Tongue (tissue), 2 donors: ENCODE data around the gene PCSK6. TPM values are rescaled to one million over a fixed set of nuclear protein-coding genes. Genes with fewer than 3 reads are reported as not detected.
"Not testable (repeated sequence)": the region's sequence is repeated elsewhere in the genome, so short reads cannot be mapped to it uniquely, and the experiment has no call there.

ENCODE experiments used
- DNase-seq: peaks from one replicate; pipeline ENCODE4 v3.0.0-alpha.2; 2015
- total RNA-seq: library from RNA; depleted of rRNA; stranded (reverse); fragments of >200 nt; gene quantifications from one replicate; pipeline ENCODE4 v1.2.3, GENCODE V29; 2014

PCSK6 gene
- total RNA-seq, 1 donor from 2014 or later, result 10.6 TPM

DNA sequence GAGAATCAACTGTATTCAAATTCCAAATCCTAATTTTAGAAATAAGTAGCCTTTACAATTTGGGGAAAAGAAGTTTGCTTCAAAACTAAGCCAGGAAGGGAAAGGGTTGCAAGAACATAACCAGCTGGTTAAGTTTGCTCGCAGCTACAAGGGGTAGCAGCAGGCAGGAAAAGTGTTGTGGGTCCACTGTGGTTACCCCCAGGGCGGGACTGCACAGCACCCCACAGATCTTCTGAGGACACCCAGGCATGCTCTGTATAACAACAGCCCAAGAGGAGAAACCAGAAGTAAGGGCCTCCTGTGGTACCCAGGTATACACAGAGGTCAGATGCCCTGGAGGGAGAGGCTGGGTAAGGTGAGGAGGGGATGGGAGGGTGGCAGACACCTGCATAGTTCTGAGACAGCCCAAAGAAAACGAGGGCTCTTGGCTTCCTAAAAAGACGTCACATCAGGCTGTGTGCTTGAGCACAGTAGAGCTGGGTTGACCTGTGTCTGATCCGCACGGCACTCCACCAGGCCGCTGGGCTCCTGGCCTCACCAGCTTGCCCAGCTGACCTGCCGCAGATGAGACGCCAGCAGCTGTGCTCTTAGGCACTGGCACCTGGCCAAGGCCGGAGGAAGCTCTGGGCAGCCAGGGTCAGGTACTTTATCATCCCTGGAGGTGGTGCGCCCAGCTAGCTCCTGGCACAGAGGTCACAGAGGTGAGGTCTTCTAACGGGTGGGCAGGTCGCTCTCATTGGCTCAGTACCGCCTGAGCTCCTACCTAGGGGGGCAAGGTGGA lies 112.7 kb downstream of the PCSK6 start:
- no peak for DNase-seq

DNA sequence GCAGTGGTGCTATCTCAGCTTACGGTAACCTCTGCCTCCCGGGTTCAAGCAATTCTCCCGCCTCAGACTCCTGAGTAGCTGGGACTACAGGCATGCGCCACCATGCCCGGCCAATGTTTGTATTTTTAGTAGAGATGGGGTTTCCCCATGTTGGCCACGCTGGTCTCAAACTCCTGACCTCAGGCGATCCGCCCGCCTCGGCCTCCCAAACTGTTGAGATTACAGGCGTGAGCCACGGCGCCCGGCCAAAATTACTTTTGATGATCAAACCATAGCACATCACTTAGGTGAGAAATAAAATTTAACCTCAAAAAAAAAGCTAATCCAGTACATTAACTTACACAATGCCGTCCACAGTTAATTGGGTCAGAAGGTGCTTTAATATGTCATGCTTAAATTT lies 114.5 kb downstream of the PCSK6 start:
- DNase-seq, result not testable (repeated sequence)

DNA sequence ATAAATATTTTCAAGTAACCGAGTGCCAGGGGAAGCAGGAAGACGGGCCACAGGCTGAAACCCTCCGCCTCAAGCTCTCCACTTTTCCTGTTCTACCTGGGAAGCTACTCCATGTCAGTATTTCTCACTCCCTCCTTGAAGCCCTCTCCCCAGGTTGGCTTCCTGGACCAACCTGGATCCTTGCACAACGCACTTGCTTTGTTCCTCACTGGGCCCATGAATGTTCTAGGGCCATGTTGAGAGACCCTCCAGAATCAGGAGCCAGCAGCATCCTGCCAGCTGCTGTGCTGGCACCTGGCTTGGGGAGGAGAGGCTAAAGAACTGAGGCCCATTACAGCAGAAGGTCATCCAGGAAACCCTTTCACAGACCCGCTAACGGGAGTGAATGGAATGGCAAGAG lies 115.2 kb downstream of the PCSK6 start:
- no peak for DNase-seq

DNA sequence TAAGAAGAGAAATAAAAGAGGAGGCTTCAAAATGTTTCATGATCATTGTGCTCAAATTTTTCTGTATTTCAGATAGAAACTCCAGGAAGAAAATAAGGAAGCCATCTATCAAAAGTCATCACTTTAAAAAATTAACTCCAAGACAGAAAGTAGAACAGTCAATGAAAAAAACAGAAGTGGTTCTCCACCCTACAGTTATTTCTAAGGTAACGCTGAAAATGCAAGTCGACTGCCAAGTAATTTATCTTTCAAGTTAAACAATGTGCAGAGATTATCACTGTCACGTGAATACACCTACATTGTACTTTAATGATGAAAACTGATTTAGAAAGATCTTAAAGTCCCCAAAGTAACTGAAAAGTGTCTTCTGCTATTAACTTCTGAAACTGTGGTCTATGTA lies 115.9 kb downstream of the PCSK6 start:
- no peak for DNase-seq

DNA sequence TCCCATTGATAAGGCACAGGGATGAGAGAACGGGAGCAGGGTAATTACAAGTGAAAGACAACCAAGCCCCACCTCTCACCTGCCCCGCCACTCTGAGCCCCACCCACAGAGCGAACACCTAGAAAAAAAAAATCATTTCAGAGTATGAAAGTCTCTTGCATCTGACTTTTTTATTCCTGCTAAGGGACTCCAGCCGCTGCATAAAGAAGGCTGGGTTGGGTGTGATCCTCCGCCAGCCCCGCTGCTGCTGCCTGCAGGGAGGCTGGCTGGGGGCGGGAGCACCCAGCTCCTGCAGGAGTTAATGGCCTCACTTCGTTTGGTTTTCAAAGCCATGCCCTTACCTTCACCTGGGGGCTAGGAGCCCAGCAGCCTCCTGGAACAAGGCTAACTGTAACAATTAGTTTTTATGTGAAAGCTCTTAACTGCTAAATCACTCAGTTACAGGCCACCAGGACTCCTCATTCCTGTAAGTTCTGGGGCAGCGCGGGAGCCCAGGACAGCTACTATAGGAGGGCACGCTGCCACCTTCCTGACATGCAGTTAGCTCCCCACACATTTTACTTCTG lies 116.5 kb downstream of the PCSK6 start:
- no peak for DNase-seq

DNA sequence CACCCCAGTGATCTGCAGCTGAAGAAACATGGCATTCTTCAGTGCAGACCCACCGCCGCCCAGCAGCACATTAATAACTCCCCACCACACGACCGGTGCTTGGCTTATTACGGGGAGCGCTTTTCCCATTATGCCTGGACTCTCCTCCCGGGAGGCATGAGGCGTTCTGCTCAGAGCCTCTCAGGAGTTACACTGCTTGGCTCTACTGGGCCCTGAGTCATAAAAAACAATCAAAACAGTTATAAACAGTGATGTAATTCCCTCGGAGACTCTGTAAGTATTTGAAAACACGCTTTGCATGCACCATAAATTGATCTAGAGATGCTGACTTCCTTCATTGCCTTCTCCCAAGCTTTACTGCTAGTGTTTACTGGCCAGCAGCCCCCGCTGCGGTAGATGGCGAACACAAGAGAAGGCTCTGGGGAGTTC lies 117.3 kb downstream of the PCSK6 start:
- DNase-seq, result peak; percentile 37

DNA sequence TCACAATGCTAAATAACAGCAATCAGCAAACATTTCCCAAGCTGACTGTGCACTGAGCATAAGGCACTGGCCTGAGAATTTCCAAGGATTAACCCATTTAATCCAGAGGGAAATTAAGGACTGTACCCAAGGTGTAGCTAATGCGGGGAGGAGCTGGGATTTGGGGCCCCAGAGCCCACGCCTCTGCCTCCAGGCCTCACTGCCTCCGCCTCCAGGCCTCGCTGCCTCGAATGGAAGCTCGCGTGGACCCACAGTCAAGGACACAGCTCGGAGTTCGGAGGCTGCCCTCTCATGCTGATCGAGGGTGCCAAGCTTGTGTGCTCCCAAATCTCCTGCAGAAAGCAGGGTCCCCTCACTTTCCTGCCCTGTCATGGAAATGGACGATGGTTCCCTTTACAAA lies 118.0 kb downstream of the PCSK6 start:
- no peak for DNase-seq

DNA sequence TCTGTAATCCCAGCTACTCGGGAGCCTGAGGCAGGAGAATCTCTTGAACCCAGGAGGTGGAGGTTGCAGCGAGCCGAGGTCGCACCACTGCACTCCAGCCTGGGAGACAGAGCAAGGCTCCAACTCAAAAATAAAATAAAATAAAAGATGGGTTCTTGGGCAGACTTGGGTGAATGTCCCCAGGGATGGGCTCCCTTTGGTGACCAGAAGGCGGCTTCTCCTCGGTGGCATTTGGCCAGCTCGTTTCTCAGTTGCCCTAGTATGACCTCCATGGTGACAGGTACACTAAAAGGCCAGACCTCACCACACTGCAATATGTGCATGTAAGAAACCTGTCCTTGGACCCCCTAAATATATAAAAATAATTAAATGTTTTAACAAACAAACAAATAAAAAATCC lies 118.4 kb downstream of the PCSK6 start:
- DNase-seq, result no peak

DNA sequence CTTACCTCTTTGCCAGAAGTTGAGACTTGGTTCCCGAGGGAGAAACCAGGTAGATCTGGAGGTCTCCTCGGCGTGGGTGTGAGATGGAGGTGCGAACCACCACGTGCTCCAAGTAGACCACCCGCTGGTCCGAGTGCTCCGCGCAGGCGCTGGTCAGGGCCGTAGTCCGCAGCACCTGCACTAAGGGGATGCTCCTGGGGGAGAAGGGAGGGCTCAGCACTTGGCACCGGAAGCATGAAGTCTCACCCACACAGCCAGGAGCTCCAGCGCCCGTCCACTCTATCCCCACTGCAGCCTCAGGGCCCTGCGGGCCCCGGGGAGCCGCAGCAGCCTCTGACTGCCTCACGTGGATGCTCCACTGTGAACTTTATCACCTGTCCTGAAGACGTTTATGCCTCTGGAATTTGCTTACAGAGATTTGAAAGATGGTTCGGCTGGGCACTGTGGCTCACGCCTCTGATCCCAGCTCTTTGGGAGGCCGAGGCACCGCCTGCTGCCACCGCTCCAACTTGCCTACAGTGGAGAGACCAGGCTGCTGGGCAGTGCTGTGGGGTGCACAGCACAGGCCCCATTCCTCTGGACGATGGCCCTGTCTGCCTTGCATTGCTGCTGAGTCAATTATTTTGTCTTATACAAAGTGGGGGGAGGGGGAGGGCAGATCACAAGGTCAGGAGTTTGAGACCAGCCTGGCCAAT lies 119.0 kb downstream of the PCSK6 start:
- no peak for DNase-seq

DNA sequence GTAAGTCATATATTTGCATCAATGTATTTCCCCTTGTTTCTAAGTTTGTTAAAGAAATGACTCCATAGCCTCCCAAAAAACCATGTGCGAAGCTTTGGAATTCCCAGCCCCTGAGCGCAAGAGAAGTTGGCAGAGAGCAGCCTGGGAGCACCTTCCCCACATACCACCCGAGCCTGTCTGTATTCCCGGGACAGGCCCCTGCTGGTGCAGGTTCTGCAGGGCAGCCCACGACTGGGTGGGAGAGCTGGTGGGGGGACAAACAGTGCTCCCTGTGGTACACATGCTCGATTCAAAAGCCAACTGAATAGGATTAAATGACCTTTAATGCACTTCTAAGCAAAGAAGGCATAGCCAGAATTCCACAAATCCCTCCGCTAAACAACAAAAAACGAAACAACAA lies 119.8 kb downstream of the PCSK6 start:
- no peak for DNase-seq

DNA sequence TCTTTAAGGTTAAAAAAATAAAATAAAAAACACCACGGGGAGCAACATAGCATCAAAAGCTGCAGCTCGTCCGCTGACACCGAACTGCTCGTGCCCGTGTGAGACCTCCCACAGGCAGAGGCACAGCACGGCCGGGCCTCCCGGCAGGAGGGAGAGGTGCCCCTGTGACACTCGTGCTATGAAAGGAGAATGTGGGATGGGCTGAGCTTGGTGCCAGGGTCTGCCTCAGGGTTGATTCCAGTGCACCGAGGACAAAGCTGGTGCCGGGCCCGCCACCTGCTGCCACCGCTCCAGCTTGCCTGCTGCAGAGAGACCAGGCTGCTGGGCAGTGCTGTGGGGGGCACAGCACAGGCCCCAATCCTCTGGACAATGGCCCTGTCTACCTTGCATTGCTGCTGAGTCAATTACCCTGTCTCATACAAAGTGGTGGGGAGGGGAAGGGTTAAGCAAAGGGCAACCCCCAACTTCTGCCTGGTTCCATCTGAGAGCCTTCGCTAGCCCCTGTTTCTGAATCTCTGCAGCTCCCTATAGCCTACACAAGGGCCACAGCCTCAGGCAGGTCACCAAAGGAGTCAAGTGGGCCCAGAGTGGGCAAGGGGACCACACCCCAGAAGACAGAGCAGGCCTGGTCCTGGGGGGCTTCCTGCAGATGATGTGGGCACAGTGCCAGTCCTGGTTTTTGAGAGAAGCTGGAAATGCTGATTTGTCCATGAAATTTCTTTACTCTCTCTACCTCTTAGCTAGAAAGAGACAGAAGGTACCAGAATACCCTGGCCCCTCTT lies 120.5 kb downstream of the PCSK6 start:
- peak; percentile 45 for DNase-seq

DNA sequence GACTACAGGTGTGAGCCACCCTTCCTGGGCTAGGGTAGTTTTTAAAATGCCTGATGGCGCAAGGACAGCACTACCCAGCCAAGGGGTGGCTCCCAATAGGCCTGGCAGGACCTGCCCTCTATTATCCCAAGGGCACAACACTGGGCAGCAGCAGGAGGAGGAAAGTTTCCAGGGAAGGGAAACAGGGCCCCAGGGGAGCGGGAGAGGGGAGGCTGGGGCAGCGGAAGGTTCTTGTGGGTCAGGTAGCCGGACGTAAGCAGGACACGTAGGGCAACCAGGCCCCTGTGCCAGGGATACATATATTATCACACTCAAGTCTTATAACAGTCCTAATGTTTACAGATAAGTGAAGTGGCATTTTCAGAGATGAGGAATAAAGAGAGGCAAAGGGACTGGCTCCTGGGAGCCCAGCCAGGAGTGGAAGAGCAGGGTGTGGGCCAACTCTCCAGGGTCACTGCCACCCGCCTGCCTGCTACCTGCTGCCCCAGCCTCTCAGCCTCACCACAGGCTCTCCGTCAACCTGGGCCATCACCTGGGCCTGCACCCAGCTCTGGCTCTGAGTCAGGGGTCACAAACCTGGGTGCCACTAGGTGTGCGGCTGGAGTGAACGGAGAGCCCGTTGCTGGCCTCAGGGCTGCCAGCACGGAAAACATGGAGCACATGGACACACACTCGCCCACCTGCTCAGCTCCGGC lies 121.3 kb downstream of the PCSK6 start:
- DNase-seq, result no peak

DNA sequence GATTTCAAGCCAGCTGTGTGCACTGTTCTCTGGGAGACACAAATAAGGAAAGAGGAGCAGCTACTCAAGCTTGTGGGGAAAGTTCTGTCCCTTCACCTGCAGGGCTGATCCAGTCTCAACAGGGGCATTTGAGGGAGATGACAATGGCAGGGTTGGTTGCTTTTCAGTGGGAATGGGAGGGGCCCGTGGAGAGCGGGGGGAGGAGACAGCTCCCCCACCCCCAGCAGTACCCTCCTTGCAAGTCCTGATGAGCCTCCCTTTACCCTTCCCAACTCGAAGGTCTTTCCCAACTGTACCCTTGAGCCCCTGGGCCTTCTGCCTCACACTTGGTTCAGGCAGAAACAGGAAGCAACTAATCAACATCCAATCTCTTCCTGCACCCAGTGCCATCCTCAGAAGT lies 122.7 kb downstream of the PCSK6 start:
- DNase-seq, result no peak

DNA sequence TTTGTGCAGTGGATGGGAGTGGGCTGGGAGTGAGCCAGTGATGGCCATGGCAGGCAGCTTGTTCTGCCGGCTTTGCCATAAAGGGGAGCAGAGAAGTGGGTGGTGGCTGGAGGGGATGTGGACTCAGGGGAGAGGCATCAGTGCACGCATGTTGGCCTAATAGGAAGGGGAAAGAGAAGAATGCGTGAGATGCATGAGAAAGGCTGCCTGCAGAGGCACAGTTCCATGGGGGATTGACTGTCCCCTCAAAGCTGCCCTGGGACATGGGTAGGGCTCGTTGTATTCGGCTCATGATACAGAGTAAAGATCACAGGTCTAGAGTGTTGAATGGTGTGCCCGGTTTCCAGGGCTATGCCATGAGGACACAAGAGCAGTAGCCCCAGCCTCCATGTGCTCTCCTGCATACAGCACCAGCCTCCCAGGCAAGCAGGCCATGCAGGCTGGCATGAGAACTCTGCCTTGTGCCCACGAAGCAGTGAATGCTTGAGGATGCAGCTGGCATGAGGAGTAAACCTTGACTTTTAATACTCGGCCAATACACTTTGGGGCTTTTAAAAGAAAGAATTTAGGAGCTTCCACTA lies 126.4 kb downstream of the PCSK6 start:
- no peak for DNase-seq

DNA sequence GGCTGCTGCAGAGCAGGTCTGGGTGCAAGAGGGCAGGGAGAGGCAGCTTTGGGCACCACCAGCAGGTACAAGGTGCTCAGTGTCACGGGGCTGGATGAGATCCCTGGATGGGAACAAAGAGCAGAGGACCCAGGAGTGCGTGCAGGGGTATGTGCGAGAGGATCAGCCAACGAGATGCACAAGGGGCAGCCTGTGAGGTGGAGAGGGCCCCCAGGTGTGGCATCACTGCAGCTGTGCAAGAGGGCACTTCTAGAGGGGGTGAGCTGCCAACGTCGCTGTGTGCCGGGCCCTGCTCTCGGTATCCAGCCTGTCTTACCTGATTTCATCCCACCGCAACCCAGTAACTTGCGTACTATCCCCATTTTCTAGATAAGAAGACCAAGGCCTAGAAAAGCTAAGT lies 127.1 kb downstream of the PCSK6 start:
- DNase-seq, result no peak

DNA sequence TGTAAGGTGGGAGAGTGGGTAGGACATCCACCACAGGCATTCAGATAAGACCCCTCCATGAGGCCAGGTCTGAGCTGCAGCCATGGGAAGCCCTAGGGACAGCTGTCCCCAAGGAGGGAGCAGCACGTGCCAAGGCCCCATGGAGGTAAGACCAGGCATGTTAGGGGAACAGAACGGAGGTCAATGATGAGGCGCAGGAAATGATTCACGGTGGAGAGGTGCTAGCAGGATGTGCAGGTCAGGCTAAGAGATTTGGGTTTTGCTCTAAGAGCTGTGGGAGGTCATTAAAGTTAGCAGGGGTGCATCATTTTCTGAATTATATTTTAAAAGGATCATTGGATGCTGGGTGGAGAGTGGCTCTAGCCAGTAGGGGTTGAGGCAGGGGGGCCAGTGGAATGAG lies 128.1 kb downstream of the PCSK6 start:
- DNase-seq, result no peak

DNA sequence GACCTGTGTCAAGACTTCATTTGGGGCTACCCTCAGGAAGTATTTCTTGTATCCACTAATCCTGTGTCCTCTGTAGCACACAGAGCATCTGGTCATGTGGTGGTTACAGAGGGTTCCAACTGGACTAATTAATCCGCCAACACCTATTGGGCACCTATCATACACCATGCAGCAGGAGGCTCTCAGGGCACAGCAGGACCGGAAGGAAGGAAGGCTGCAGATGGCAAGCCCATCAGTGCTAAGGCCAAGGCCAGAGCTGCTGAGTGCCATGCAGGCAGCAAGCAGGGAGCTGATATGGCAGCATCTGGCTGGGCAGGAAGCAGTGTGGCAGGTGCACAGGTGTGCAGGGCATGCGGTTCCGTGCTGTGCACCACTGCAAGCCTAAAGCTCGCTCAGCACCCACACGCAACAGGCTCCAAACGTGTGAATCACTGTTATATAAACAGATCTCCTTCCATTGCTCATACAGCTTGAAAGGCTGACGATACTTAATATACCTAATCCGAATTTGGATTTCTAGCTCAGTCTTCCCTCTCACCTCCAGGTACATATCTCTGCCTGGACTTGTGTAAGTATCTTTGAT lies 130.1 kb downstream of the PCSK6 start:
- no peak for DNase-seq

DNA sequence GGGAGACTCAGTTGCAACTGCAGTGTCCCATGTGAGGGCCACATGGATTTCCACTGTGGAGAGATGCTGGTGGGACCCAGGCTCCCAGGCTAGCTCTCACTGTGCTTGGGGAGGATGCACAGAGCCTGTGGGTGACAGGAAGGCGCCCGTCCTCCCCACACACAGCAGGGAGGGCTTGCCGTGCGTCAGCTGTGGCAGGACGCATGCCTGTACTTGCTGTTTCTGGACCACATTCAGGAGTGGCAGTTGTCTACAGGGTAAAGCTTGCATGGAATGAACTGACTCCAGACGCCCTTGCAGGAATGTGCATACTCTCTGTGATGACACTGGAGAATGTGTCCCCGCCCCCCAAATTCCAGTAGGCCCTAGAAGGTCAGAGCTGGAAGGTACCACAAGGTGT lies 130.6 kb downstream of the PCSK6 start:
- DNase-seq, result peak; percentile 72

DNA sequence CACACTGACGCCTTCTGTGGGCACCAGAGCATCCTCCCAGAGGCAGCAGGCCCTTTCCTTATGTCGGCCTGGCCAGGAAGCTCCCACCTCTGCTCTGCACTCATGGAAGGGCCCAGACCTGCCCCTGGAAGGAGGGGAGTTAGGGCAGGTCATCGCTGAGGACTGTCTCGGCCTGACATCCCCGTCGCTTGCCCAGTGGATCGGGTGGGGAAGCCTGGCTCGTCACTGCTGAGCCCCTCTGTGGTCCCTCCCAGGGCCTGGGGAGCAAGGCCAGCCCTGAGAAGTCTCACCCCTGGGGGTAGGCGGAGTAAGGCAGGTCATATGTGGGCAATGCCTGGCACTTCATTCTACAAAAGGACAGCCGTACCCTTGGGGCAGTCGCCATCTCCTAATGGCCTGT lies 131.6 kb downstream of the PCSK6 start:
- DNase-seq, result no peak

DNA sequence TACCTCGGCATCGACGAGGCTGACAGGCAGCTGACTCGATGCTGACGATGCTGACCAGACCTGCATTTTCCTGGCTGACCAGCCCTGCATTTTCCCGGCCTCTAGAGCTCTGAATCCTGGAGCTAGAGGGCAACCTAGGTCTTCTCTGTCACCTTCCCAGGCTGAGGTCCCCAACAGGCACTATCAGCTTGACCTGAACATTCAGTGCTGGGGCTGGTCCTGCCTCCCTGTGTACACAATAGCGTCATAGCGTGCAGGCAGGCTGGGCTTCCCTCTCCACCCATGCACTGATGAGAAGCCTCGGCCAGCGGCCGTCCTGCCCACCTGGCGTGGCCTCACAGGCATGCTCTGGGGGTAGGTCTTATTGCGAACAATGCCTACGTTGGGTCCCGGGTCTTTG lies 132.2 kb downstream of the PCSK6 start:
- DNase-seq, result no peak

DNA sequence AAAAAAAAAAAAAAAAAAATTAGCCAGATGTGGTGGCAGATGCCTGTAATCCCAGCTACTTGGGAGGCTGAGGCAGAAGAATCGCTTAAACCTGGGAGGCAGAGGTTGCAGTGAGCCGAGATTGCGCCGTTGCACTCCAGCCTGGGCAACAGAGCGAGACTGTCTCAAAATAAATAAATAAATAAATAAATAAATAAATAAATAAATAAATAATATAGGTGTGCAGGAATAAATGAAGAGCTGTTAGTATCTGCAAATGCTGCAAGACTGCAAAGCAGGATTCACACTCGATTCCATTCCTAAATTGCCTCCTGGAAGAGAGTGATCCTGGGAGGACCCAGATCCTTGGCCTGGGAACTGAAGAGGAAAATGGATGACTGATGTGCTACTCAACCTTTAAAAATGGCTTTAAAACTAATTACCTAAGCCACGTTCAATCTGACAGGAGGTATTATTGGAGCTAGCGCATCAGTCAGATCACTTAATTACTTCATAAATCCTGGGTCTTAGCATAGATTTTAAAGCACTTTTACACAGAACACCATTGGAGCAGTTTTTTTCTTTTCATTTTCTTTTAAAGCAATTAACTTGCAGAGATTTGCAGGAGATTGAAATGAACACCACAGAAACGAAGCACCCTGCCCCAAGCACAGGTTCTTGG lies 132.9 kb downstream of the PCSK6 start:
- not testable (repeated sequence) for DNase-seq
